HCT116 (cell line): ENCODE results near the gene SPDYE3. TPM values are rescaled to one million over a fixed set of nuclear protein-coding genes. Genes with fewer than 3 reads are reported as not detected.

Experiments
- ATAC-seq: fragments of 200-7000 bp; cut with Tn5 transposase; 2 replicates; pipeline ENCODE4 v1.9.1; 2020; ENCODE audit warnings: mild to moderate bottlenecking, moderate library complexity
- BruUV-seq: library from RNA; stranded (reverse); fragments of 400-500 nt; replicated peaks from 2 replicates; lab custom pipeline; 2021; lab: Mats Ljungman, UMichigan
- CTCF ChIA-PET: fragments of 300-600 bp; sonication (Branson Sonifier 250); formaldehyde crosslinking; loops from one replicate; lab custom pipeline; 2021; ENCODE audit warnings: antibody characterized with exemption; lab: Charles Lee
- POLR2A ChIA-PET: fragments of 300-600, 350-600 bp; sonication (Branson Sonifier 250); formaldehyde crosslinking; loops from one replicate; lab custom pipeline; 2021; ENCODE audit warnings: antibody characterized with exemption; lab: Charles Lee
- RAD21 ChIA-PET, 2 experiments: fragments of 300-600 bp; sonication (Branson Sonifier 250); formaldehyde crosslinking; loops; one replicate each; lab custom pipeline; 2023; ENCODE audit warnings: low total read pairs in 2 of 2; ENCODE audit not compliant: uncharacterized antibody in 2 of 2, unreplicated experiment in 2 of 2, low non-redundant PET in 1 of 2; lab: Charles Lee
- DNase-seq: peaks from one replicate; pipeline ENCODE4 v3.0.0-alpha.2; 2010; ENCODE audit warnings: low read depth, low spot score
- H2AFZ ChIP-seq: fragments of 200-600 bp; shearing (Covaris generic), sonication (generic); 2 replicates; pipeline ENCODE4 v1.6.1; 2017; ENCODE audit warnings: low read depth, mixed run types, mixed read lengths, antibody characterized with exemption, low read length; ENCODE audit not compliant: poor library complexity, severe bottlenecking
- H3K27ac ChIP-seq: 2 replicates; pipeline ENCODE4 v1.5.1; 2012; ENCODE audit warnings: low read depth, low read length
- H3K27me3 ChIP-seq: fragments of 200-600 bp; sonication (generic); 2 replicates; pipeline ENCODE4 v1.6.1; 2016; ENCODE audit warnings: mixed run types, low read length, mixed read lengths; ENCODE audit not compliant: insufficient read depth
- H3K36me3 ChIP-seq, 2 experiments: fragments of 200-500 bp in 1 of 2; fragments of 200-600 bp in 1 of 2; sonication (Bioruptor generic) in 1 of 2; sonication (generic) in 1 of 2; 2 replicates each; pipeline versions ENCODE4 v1.5.1 to v1.6.1; 2014 to 2016; ENCODE audit warnings: low read length in 2 of 2, inconsistent platforms in 1 of 2, mixed read lengths in 1 of 2, mixed run types in 1 of 2; ENCODE audit not compliant: insufficient read depth in 2 of 2, control insufficient read depth in 1 of 2
- H3K4me1 ChIP-seq, 2 experiments: fragments of 200-600 bp in 1 of 2; sonication (generic) in 1 of 2; 2 replicates each; pipeline versions ENCODE4 v1.5.1 to v1.6.1; 2012 to 2017; ENCODE audit warnings: low read length in 2 of 2, inconsistent platforms in 1 of 2, mild to moderate bottlenecking in 1 of 2, mixed read lengths in 1 of 2, mixed run types in 1 of 2, moderate library complexity in 1 of 2; ENCODE audit not compliant: insufficient read depth in 2 of 2, control insufficient read depth in 1 of 2
- H3K4me2 ChIP-seq: fragments of 200-600 bp; sonication (generic); 2 replicates; pipeline ENCODE4 v1.6.1; 2017; ENCODE audit warnings: mixed run types, low read length, mixed read lengths
- H3K4me3 ChIP-seq, 2 experiments: fragments of 200-600 bp in 1 of 2; sonication (generic) in 1 of 2; replicated peaks in 1 of 2; 2 replicates each; pipeline ENCODE4 v1.5.1; 2011 to 2016; ENCODE audit warnings: low read length in 2 of 2, control low read depth in 1 of 2, low read depth in 1 of 2, mild to moderate bottlenecking in 1 of 2, mixed read lengths in 1 of 2, mixed run types in 1 of 2
- H3K79me2 ChIP-seq: fragments of 200-600 bp; sonication (generic); 2 replicates; pipeline ENCODE4 v1.6.1; 2017; ENCODE audit warnings: mild to moderate bottlenecking, mixed run types, low read length, moderate library complexity, mixed read lengths; ENCODE audit not compliant: insufficient read depth
- H3K9ac ChIP-seq: fragments of 200-600 bp; sonication (generic); 2 replicates; pipeline ENCODE4 v1.6.1; 2016; ENCODE audit warnings: low read length, mixed read lengths
- H3K9me2 ChIP-seq: fragments of 200-600 bp; sonication (generic), shearing (Covaris generic); 2 replicates; pipeline ENCODE4 v1.6.1; 2017; ENCODE audit warnings: mixed run types, mild to moderate bottlenecking, moderate library complexity; ENCODE audit not compliant: insufficient read depth
- H3K9me3 ChIP-seq, 2 experiments: fragments of 200-500 bp in 1 of 2; fragments of 200-600 bp in 1 of 2; sonication (Bioruptor generic) in 1 of 2; sonication (generic) in 1 of 2; 2 replicates each; pipeline ENCODE4 v1.6.1; 2014 to 2017; ENCODE audit warnings: low read length in 2 of 2, mixed read lengths in 2 of 2, inconsistent platforms in 1 of 2, low read depth in 1 of 2, mild to moderate bottlenecking in 1 of 2, mixed run types in 1 of 2, moderate library complexity in 1 of 2; ENCODE audit not compliant: control insufficient read depth in 1 of 2, insufficient read depth in 1 of 2
- H4K20me1 ChIP-seq: fragments of 200-600 bp; sonication (generic), shearing (Covaris generic); 2 replicates; pipeline ENCODE4 v1.6.1; 2017; ENCODE audit warnings: mixed run types, mild to moderate bottlenecking, moderate library complexity; ENCODE audit not compliant: insufficient read depth
- CEBPB ChIP-seq: IDR thresholded peaks from 2 replicates; pipeline ENCODE4 v1.6.1; 2012; ENCODE audit warnings: low read depth
- ELF1 ChIP-seq: IDR thresholded peaks from 2 replicates; pipeline ENCODE4 v1.6.1; 2012; ENCODE audit warnings: low read depth, borderline replicate concordance
- EZH2 ChIP-seq: fragments of 200-600 bp; sonication (generic); IDR thresholded peaks from 2 replicates; pipeline ENCODE4 v1.6.1; 2017; ENCODE audit warnings: antibody characterized with exemption, mixed run types
- FOSL1 ChIP-seq: IDR thresholded peaks from 2 replicates; pipeline ENCODE4 v1.6.1; 2012; ENCODE audit warnings: low read depth
- JUND ChIP-seq: IDR thresholded peaks from 2 replicates; pipeline ENCODE4 v1.6.1; 2012
- POLR2A ChIP-seq: IDR thresholded peaks from 2 replicates; pipeline ENCODE4 v1.7.0; 2011; ENCODE audit warnings: borderline replicate concordance; ENCODE audit not compliant: insufficient read depth, insufficient read length; ENCODE audit errors: extremely low read depth
- POLR2AphosphoS5 ChIP-seq: IDR thresholded peaks from 2 replicates; pipeline ENCODE4 v1.6.1; 2011; ENCODE audit warnings: mild to moderate bottlenecking, low read depth, low read length, moderate library complexity
- RAD21 ChIP-seq: IDR thresholded peaks from 2 replicates; pipeline ENCODE4 v1.6.1; 2012; ENCODE audit warnings: low read depth, mild to moderate bottlenecking
- SIN3A ChIP-seq: IDR thresholded peaks from 2 replicates; pipeline ENCODE4 v1.6.1; 2012; ENCODE audit warnings: low read depth
- ZBTB33 ChIP-seq: IDR thresholded peaks from 2 replicates; pipeline ENCODE4 v1.6.1; 2011; ENCODE audit warnings: mild to moderate bottlenecking, low read length, moderate library complexity; ENCODE audit not compliant: insufficient replicate concordance; ENCODE audit errors: extremely low read depth
- intact Hi-C: fragments of 100-400 bp; cut with micrococcal nuclease; formaldehyde crosslinking; loops from 2 replicates; pipeline ENCODE4 v1.10.0; 2022
- total RNA-seq: library from RNA; stranded (reverse); gene quantifications from one replicate; pipeline ENCODE4 v1.2.1, GENCODE V29; 2021; ENCODE audit not compliant: unreplicated experiment
- TF ChIP-seq, protein P1 (sequence below): IDR thresholded peaks from 2 replicates; pipeline ENCODE4 v1.6.1; 2012
- TF ChIP-seq, protein P2 (sequence below), 3 experiments: fragments of 200-600 bp in 1 of 3; sonication (generic) in 1 of 3; IDR thresholded peaks in 2 of 3; conservative IDR thresholded peaks in 1 of 3; 2 replicates each; pipeline ENCODE4 v1.5.1; 2012 to 2017; ENCODE audit warnings: low read depth in 2 of 3, low read length in 2 of 3, antibody characterized with exemption in 1 of 3, borderline replicate concordance in 1 of 3, control low read depth in 1 of 3, mild to moderate bottlenecking in 1 of 3, mixed read lengths in 1 of 3, mixed run types in 1 of 3, moderate library complexity in 1 of 3; ENCODE audit not compliant: insufficient read depth in 1 of 3

The SPDYE3 gene
- total RNA-seq, 1 experiment from 2014 or later = not detected

DNA sequence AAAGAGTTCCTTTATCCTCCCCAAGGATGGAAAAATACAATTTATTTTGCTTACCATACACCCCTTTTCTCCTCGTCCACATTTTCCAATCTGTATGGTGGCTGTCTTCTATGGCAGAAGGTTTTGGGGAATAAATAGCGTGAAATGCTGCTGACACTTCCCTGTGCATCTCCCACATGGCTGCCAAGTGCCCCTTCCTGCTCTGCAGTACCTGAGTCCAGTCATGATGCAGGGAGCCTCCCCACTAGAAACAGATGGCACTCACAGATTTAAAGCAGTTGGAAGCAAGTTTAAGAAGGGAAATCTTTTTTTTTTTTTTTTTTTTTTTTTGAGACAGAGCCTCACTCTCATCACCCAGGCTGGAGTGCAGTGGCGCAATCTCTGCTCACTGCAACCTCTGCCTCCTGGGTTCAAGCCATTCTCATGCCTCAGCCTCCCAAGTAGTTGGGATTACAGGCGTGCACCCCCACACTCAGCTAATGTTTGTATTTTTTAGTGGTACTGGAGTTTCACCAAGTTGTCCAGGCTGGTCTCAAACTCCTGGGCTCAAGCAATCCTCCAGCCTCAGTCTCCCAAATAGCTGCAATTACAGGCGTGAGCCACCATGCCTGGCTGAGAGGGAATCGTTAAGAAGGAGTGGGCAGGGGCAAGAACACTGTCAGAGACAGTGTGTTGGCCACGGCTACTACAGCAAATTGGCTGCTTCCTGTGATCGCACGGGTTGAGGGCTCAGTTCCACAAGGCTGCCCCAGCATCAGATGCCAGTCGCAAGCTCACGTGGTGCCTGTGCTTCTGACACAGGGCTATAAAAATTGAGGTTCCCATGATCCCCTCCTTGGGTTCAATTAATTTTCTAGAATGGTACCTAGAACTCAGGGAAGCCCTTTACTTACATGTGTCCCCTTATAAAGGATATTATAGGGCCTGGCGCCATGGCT is 60.4 kb downstream of the SPDYE3 start:
- DNase-seq (no peak), ATAC-seq (0 out of 2 replicates have a peak, but pooled peaks have one; percentile 10)
- Histone ChIP-seq H3K79me2 (no peaks in the 10 kb centered on the region), H3K4me3 (no peak overlapping the region), H3K36me3 (peaks cover 2 to 3% of the 10 kb centered on the region in 2 experiments; a peak in 1 of 4 replicates), H3K27ac (no peak overlapping the region), H3K4me2 (no peak overlapping the region), H4K20me1 (no peaks in the 10 kb centered on the region), H3K9me3 (no peaks in the 10 kb centered on the region), H3K9ac (no peak overlapping the region), H3K27me3 (no peaks in the 10 kb centered on the region), H2AFZ (no peak overlapping the region), H3K9me2 (no peaks in the 10 kb centered on the region), H3K4me1 (no peaks in the 10 kb centered on the region)
- intact Hi-C loops = no loop called here
- no peak for TF ChIP-seq ELF1
- TF ChIP-seq POLR2A = no peak
- 0 out of 2 replicates have a peak, but pooled peaks have one; percentile 15 for TF ChIP-seq POLR2AphosphoS5
- TF ChIP-seq FOSL1 = no peak
- TF ChIP-seq EZH2 = no peak
- no peak for TF ChIP-seq JUND
- TF ChIP-seq, protein P1, sequence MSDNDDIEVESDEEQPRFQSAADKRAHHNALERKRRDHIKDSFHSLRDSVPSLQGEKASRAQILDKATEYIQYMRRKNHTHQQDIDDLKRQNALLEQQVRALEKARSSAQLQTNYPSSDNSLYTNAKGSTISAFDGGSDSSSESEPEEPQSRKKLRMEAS = no peak
- no peak for TF ChIP-seq RAD21
- 0 out of 2 replicates have a peak, but pooled peaks have one; percentile 15 for TF ChIP-seq SIN3A
- TF ChIP-seq, protein P2, sequence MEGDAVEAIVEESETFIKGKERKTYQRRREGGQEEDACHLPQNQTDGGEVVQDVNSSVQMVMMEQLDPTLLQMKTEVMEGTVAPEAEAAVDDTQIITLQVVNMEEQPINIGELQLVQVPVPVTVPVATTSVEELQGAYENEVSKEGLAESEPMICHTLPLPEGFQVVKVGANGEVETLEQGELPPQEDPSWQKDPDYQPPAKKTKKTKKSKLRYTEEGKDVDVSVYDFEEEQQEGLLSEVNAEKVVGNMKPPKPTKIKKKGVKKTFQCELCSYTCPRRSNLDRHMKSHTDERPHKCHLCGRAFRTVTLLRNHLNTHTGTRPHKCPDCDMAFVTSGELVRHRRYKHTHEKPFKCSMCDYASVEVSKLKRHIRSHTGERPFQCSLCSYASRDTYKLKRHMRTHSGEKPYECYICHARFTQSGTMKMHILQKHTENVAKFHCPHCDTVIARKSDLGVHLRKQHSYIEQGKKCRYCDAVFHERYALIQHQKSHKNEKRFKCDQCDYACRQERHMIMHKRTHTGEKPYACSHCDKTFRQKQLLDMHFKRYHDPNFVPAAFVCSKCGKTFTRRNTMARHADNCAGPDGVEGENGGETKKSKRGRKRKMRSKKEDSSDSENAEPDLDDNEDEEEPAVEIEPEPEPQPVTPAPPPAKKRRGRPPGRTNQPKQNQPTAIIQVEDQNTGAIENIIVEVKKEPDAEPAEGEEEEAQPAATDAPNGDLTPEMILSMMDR (IDR thresholded peaks at IDR 0.05 in 2 of 3, conservative IDR thresholded peaks at IDR 0.05 in 1 of 3; ENCODE audit: borderline replicate concordance in 1 of 3, insufficient read depth in 1 of 3, low read depth in 2 of 3, low read length in 2 of 3) = no peak
- TF ChIP-seq ZBTB33 = no peak
- no peak for TF ChIP-seq CEBPB
- RAD21 ChIA-PET = no interaction called here
- POLR2A ChIA-PET = interaction anchor here (0.6 kb wide), 1 partner anchor 15 kb away, joined by 4 read pairs; no protein-coding TSS in a partner anchor
- CTCF ChIA-PET = no interaction called here
- no TSS peak for BruUV-seq
